Activated CD4-positive, CD25-positive, alpha-beta regulatory T cell treated with anti-CD3 and anti-CD28 coated beads, Interleukin-2, amount 50 U/mL, for 72 hours (primary cell): ENCODE results near the gene RNF38.
"Not testable (repeated sequence)": the region's sequence is repeated elsewhere in the genome, so short reads cannot be mapped to it uniquely, and the experiment has no call there.

Source experiments
- DNase-seq: peaks from one replicate; pipeline ENCODE4 v3.0.0; 2021

The RNF38 gene

DNA sequence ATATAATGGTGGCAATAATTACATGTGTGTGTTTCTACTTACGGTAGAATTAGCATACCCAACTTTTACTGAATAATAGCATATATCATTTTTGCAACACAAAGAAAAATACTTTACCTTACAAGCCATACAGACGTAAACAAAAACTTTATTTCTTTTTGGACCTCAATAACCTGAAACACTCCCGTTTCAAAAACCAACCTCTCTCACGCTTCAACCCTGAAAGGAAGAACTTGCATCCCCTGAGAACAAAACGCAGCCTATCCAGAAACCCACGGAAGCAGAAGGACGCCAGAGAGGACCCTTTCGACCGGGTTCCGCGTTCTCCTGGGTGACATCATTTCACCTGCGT, at the start of gene RNF38:
RNF38 (minus strand) TSS at position 290 of the 352 bp plus-strand sequence; CDS start at position 129, 161 bp downstream.
- DNase-seq = no peak

DNA sequence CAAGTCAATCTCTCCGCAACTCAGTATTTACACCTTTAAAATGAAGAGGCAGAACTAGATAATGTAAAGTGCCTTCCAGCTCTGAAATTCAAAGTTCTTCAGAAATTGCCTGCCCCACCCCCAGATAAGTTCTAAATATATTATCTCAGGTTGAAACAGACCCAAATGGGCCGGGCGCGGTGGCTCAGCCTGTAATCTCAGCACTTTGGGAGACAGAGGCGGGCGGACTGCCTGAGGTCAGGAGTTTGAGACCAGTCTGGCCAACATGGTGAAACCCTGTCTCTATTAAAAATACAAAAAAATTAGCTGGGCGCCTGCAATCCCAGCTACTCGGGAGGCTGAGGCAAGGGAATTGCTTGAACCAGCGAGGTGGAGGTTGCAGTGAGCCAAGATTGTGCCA, 48.5 kb upstream of the RNF38 start:
- not testable (repeated sequence) for DNase-seq

- DNase-seq = no peak
Observed at GRCh38 chr9:36448017-36448416, 47.9 kb upstream of the RNF38 start.

DNA sequence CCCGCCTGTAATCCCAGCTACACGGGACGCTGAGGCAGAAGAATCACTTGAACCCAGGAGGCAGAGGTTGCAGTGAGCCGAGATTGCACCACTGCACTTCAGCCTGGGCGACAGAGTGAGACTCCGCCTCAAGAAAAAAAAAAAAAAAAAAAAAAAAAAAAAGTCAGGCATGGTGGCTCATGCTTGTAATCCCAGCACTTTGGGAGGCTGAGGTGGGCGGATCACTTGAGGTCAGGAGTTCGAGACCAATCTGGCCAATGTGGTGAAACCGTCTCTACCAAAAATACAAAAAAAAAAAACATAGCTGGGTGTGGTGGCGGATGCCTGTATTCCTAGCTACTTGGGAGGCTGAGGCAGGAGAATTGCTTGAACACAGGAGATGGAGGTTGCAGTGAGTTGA, 46.6 kb upstream of the RNF38 start:
- DNase-seq = not testable (repeated sequence)

GRCh38 chr9:36445800-36446361, 45.8 kb upstream of the RNF38 start:
- DNase-seq = no peak

- DNase-seq = no peak
Observed at GRCh38 chr9:36444203-36444602, 44.1 kb upstream of the RNF38 start.

DNA sequence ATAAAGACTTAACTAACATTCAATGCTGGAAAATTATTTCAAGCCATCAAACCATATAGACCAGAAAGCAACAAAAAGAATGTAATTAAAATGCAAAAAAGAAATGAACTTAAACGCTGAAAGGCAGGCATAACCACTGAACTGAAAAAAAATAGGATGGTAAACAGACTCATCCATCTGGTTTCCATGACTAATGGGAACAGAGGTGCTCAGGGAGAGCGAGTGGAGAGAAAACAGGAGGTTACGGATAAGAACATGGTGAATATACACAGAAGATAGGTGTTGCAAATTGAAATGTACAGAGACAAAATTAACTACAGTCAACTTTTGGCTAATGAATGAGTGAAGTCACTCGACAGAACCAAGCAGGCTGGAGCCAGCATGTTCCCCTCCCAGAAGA, 43.5 kb upstream of the RNF38 start:
- no peak for DNase-seq

DNA sequence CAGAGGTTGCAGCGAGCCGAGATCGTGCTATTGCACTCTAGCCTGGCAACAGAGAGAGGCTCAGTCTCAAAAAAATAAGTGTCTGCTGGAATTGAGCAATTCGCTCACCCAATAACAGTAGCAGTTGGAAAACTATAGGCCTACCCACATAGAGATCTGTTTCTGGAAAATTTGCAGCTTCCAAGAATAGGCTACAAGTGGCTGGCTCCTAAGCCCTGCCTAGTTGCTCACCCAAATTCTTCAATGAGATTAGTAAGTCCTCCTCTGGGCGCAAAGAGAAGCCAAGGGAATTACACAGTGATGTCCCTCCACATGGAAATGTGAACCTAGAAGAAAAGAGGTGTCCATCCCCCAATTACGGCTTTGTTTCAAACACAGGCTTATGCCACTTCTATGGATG, 42.6 kb upstream of the RNF38 start:
- no peak for DNase-seq

- no peak for DNase-seq
Observed at GRCh38 chr9:36441966-36442365, 41.9 kb upstream of the RNF38 start.

GRCh38 chr9:36438536-36439236, 38.6 kb upstream of the RNF38 start:
- no peak for DNase-seq

- DNase-seq = no peak
Observed at GRCh38 chr9:36437790-36438189, 37.7 kb upstream of the RNF38 start.

- DNase-seq = no peak
Observed at GRCh38 chr9:36436909-36437308, 36.8 kb upstream of the RNF38 start.

- no peak for DNase-seq
Observed at GRCh38 chr9:36433386-36433785, 33.3 kb upstream of the RNF38 start.

GRCh38 chr9:36431078-36431477, 31.0 kb upstream of the RNF38 start:
- no peak for DNase-seq

GRCh38 chr9:36426945-36427344, 26.9 kb upstream of the RNF38 start:
- DNase-seq = no peak

DNA sequence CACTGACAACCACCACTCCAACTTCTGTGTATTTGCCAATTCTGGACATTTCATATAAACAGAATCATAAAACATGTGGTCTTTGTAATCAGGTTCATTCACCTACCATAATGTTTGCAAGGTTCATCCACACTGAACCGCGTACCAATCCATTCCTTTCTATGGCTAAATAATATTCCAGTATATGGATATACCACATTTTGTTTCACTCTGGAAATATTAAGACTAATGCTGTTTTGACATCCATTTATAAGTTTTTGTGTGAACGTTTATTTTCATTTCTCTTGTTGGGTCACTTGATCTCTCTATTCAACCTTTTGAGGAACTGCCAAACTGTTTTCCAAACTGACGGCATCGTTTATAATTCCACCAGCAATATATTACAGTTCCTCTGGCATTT, 26.3 kb upstream of the RNF38 start:
- DNase-seq = no peak

DNA sequence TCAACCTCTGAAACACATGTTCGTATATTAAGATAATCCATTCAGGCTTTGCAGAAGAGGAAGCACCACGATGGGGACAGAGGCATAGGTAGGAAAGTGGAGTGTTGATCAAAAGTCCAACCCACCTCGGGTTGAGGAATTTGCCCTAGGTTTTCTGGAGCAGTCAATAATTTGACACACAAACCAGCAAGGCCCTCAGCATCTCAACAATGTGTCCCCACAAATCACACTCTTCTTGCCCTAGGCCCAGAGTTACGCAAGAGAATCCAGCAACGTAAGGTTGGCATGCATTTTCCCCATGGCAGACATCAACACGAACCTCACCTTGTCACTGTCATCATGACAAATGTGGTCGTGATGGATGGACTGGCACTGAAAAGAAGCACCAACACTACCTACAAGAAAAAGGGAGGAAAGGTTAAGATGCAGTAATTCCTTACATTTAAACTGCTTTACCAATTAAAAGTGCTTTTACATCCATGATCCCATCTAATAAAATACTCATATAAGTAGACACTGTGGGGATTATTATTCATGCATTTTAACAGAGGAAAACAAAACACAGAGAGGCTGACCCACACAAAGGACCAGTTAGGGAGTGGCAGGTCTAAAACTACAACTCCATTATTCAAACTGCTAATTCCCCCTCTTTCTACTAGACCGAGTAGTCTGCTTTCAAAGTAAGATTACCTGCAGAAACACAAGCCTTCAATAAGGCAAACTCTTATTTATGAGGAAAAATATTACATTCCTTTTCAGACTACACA, 24.4 kb upstream of the RNF38 start:
- no peak for DNase-seq

- no peak for DNase-seq
Observed at GRCh38 chr9:36423206-36423605, 23.1 kb upstream of the RNF38 start.

GRCh38 chr9:36416890-36417289, 16.8 kb upstream of the RNF38 start:
- no peak for DNase-seq

DNA sequence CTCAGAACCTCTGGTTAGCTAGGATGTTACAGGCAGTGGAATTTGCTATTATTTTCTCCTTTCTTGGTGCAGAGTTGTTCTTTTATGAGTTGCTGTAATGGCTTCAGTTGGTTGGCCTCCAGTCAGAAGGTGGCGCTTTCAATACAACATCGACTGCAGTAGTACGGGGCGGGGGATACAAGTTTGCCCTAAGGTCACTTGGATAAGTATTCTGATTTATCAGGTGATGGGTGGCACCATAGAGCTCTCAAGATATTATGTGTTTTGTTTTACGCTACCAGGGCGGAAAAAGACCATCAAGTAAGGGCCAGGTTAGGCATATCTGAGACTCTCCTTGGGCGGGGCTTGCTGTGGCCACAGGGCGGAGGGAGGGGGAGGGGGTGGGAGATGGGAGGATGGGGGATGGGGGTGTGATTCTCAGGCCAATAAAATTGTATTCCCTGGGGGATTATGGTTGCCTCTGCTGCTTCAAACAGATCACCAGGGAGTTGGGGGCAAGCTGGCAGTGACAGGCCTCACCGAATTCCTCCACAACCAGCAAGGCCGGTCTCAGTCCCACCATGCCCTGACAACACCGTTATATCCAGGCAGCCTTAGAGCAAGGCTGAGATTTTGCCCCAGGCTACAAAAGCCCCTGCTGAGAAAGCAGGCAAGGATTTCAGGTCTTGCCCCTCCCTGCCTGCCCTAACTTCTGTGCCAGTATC, 15.9 kb upstream of the RNF38 start:
- DNase-seq = no peak

DNA sequence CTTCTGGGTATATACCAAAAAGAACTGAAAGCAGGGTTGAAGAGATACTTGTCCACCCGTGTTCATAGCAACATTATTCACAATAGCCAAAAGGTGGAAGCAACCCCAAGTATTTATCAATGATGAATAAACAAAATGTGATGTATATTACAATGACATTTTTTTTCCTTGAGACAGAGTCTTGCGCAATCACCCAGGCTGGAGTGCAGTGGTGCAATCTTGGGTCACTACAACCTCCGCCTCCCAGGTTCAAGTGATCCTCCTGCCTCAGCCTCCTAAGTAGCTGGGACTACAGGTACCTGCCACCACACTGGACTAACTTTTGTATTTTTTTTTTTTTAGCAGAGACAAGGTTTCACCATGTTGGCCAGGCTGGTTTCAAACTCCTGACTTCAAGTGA, 11.3 kb upstream of the RNF38 start:
- not testable (repeated sequence) for DNase-seq

DNA sequence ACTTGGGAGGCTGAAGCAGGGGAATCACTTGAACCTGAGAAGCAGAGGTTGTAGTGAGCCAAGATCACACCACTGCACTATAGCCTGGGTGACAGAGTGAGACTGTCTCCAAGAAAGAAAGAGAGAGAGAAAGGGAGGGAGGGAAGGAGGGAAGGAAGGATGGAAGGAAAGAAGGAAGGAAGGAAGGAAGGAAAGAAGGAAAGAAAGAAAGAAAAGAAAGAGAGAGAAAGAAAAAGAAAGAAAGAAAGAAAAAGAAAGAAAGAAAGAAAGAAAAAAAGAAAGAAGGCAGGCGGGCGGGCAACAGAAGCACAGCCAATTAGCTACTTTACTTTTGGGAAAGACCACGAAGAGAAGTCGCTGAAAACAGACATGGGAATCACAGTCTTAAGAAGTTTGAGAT, 9.0 kb upstream of the RNF38 start:
- DNase-seq = not testable (repeated sequence)

- peak; percentile 43 for DNase-seq
Observed at GRCh38 chr9:36407122-36407723, 7.2 kb upstream of the RNF38 start.
